Measurements from ENCODE around the gene ACAP2. TPM values are rescaled to one million over a fixed set of nuclear protein-coding genes. Genes with fewer than 3 reads are reported as not detected.
A peak's percentile ranks its signal among the peaks of the same experiment; 100 is the strongest.

The ACAP2 gene
- total RNA-seq, 1 experiment from 2014 or later = 42.0 TPM

DNA sequence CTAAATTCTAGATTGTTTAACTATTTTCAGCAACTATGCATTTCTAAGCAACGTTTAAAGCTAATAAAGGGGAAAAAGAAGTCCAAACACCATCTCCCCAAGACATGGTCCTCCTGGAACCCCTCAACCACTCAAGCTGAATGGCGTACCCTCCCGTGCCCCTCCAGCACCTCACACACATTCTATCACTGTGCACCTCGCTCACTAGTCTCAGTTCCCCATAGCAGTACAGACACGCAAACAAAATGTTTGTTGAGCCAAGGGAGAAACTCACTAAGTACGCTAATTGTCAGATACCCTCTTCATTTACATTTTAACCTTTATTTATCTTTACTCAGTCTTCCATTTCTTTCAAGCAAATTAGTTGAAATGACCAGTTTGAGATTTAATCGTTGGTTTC lies 48.8 kb downstream of the ACAP2 start (continued):
- no peak for TF ChIP-seq ZMAT4 (CRISPR knock-in tag; IDR thresholded peaks at IDR 0.05)
- TF ChIP-seq, protein P1, sequence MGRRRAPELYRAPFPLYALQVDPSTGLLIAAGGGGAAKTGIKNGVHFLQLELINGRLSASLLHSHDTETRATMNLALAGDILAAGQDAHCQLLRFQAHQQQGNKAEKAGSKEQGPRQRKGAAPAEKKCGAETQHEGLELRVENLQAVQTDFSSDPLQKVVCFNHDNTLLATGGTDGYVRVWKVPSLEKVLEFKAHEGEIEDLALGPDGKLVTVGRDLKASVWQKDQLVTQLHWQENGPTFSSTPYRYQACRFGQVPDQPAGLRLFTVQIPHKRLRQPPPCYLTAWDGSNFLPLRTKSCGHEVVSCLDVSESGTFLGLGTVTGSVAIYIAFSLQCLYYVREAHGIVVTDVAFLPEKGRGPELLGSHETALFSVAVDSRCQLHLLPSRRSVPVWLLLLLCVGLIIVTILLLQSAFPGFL (CRISPR knock-in tag; IDR thresholded peaks at IDR 0.05; ENCODE audit: borderline replicate concordance) = no peak
- TF ChIP-seq FOXP1 (CRISPR knock-in tag; IDR thresholded peaks at IDR 0.05; ENCODE audit: borderline replicate concordance) = no peak
- no peak for TF ChIP-seq SOX15 (CRISPR knock-in tag; IDR thresholded peaks at IDR 0.05)
- TF ChIP-seq E2F5 (CRISPR knock-in tag; IDR thresholded peaks at IDR 0.05) = no peak
- no peak for TF ChIP-seq PRDM15 (CRISPR knock-in tag; IDR thresholded peaks at IDR 0.05)

DNA sequence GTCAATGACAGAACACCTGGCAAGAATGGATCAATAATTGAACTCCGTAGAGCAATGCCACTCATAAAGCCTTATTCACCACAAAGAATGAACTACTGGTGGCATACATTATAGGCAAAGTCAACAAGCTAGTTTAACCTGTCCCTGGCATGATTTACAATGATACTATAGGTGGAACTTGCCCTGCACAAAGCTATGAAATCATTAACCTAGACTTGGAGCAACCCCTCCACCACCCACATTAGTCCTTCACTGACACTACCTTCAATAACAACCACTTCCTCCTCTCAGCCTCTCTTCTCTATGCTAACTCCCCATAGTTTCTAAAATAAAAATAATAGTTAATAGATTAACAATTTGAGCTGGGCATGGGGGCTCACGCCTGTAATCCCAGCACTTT lies 54.4 kb downstream of the ACAP2 start:
- H3K36me3 Mint-ChIP-seq = no peaks in the 10 kb centered on the region
- no peak for DNase-seq (ENCODE audit: low spot score)
- H3K4me3 Mint-ChIP-seq = no peak overlapping the region
- no peaks in the 10 kb centered on the region for H3K27me3 Mint-ChIP-seq (ENCODE audit: low read depth)
- no peak for ATAC-seq
- ChIA-PET CTCF (interaction anchor here (0.6 kb wide), 1 partner anchor 117 kb away, joined by 3 read pairs; the partner anchor contains the start of gene XXYLT1), POLR2A (no interaction called here)
- H3K27ac Mint-ChIP-seq = no peak overlapping the region; the same call in 1 of the 2 replicates
- H3K4me1 Mint-ChIP-seq = peaks cover 13% of the 10 kb centered on the region
- TF ChIP-seq ZBTB21 (CRISPR knock-in tag; IDR thresholded peaks at IDR 0.05; ENCODE audit: borderline replicate concordance) = no peak
- H3K9me3 Mint-ChIP-seq = no peaks in the 10 kb centered on the region

DNA sequence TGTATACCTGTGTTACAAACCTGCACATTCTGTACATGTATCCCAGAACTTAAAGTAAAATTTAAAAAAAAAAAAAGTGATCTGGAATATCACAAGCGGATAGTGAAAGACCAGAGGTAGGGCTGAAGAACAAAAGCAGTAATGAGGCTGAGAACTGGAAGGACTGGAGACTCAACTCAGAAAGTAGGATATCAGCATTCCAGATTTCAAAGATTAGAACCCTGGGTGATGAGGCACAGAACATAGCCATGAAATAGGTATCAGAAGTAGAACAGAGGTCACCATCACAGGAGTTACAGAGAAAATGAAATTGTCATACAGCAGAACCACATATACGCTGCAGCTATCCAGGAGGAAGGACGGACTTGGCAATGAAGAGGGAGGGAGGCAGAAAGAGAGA lies 56.1 kb downstream of the ACAP2 start:
- no peak for DNase-seq (ENCODE audit: low spot score)
- no peak for ATAC-seq
- ChIA-PET CTCF (no interaction called here), POLR2A (no interaction called here)
- Mint-ChIP-seq H3K4me3 (no peak overlapping the region), H3K36me3 (no peaks in the 10 kb centered on the region), H3K27me3 (ENCODE audit: low read depth) (no peaks in the 10 kb centered on the region), H3K27ac (peak overlapping the region; percentile 54), H3K4me1 (peaks cover 25% of the 10 kb centered on the region), H3K9me3 (no peaks in the 10 kb centered on the region)
- TF ChIP-seq ZBTB21 (CRISPR knock-in tag; IDR thresholded peaks at IDR 0.05; ENCODE audit: borderline replicate concordance) (no peak), NR2C2 (CRISPR knock-in tag; IDR thresholded peaks at IDR 0.05) (no peak), RORB (CRISPR knock-in tag; IDR thresholded peaks at IDR 0.05) (no peak), ZNF396 (CRISPR knock-in tag; IDR thresholded peaks at IDR 0.05; ENCODE audit: borderline replicate concordance) (no peak), ARID4B (CRISPR knock-in tag; IDR thresholded peaks at IDR 0.05; ENCODE audit: borderline replicate concordance) (no peak), NR3C1 (CRISPR knock-in tag; conservative IDR thresholded peaks at IDR 0.05; ENCODE audit: low read depth) (no peak), CREB1 (CRISPR knock-in tag; IDR thresholded peaks at IDR 0.05) (no peak), SMAD3 (CRISPR knock-in tag; IDR thresholded peaks at IDR 0.05; ENCODE audit: borderline replicate concordance) (no peak), HMGA2 (CRISPR knock-in tag; IDR thresholded peaks at IDR 0.05) (no peak), SP1 (CRISPR knock-in tag; conservative IDR thresholded peaks at IDR 0.05) (no peak)
- TF ChIP-seq, protein P1 (CRISPR knock-in tag; IDR thresholded peaks at IDR 0.05; ENCODE audit: borderline replicate concordance) = no peak
- TF ChIP-seq, protein P2, sequence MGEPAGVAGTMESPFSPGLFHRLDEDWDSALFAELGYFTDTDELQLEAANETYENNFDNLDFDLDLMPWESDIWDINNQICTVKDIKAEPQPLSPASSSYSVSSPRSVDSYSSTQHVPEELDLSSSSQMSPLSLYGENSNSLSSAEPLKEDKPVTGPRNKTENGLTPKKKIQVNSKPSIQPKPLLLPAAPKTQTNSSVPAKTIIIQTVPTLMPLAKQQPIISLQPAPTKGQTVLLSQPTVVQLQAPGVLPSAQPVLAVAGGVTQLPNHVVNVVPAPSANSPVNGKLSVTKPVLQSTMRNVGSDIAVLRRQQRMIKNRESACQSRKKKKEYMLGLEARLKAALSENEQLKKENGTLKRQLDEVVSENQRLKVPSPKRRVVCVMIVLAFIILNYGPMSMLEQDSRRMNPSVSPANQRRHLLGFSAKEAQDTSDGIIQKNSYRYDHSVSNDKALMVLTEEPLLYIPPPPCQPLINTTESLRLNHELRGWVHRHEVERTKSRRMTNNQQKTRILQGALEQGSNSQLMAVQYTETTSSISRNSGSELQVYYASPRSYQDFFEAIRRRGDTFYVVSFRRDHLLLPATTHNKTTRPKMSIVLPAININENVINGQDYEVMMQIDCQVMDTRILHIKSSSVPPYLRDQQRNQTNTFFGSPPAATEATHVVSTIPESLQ (CRISPR knock-in tag; IDR thresholded peaks at IDR 0.05) = no peak
- TF ChIP-seq, protein P3, sequence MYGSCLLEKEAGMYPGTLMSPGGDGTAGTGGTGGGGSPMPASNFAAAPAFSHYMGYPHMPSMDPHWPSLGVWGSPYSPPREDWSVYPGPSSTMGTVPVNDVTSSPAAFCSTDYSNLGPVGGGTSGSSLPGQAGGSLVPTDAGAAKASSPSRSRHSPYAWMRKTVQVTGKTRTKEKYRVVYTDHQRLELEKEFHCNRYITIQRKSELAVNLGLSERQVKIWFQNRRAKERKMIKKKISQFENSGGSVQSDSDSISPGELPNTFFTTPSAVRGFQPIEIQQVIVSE (CRISPR knock-in tag; IDR thresholded peaks at IDR 0.05; ENCODE audit: borderline replicate concordance) = no peak
